D721Med (cell line): ENCODE results near the gene ERMP1.
"Not testable (repeated sequence)": the region's sequence is repeated elsewhere in the genome, so short reads cannot be mapped to it uniquely, and the experiment has no call there.

Experiments used
- DNase-seq: peaks from one replicate; pipeline ENCODE4 v3.0.0; 2011; ENCODE audit warnings: low spot score; ENCODE audit not compliant: insufficient read length
- FAIRE-seq: peaks from 2 replicates; lab custom pipeline; 2011; peaks lifted over from hg19 to GRCh38; lab: Jason Lieb, UNC
- TF ChIP-seq, protein P1 (sequence below): IDR thresholded peaks from 2 replicates; pipeline ENCODE4 v1.5.1; 2012; ENCODE audit warnings: mild to moderate bottlenecking, control low read depth; ENCODE audit not compliant: insufficient read depth; ENCODE audit errors: missing control alignments

ERMP1 gene

DNA sequence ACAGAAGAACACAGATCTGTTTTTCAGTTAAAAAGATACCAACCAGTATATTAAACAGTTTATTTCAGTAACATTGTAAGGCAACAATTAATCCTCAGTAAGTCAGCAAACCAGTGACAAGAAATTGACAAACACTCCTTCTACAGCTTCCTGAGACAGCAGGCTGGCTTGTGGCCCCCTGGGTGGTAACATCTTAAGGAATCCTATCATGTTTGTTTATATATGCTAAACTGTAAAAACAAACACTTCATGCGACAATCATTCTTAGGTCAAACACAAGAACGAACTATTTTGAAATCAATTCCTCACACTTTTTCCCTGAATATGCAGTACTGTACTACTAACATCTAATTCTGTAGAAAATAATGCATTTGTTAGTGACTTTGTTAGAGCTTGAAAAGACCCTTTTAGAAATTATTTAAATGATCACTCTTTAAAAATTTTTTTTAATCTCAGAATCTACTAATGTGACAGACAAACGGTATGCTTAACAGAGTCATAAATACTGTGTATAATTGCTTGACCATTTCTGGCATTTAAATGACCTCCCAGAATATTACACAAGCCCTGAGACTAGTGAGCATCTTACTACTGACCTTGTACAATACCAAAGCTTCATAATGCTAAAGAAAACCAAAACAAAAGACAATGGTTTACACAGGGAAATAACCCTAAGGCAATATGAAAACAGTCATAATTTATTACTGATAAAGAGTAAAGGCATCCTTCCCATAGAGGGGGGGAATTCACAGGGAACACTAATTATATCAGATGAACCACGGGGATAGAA lies 48.2 kb downstream of the ERMP1 start:
- no peak for FAIRE-seq
- no peak for DNase-seq
- TF ChIP-seq, protein P1, sequence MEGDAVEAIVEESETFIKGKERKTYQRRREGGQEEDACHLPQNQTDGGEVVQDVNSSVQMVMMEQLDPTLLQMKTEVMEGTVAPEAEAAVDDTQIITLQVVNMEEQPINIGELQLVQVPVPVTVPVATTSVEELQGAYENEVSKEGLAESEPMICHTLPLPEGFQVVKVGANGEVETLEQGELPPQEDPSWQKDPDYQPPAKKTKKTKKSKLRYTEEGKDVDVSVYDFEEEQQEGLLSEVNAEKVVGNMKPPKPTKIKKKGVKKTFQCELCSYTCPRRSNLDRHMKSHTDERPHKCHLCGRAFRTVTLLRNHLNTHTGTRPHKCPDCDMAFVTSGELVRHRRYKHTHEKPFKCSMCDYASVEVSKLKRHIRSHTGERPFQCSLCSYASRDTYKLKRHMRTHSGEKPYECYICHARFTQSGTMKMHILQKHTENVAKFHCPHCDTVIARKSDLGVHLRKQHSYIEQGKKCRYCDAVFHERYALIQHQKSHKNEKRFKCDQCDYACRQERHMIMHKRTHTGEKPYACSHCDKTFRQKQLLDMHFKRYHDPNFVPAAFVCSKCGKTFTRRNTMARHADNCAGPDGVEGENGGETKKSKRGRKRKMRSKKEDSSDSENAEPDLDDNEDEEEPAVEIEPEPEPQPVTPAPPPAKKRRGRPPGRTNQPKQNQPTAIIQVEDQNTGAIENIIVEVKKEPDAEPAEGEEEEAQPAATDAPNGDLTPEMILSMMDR = no peak

DNA sequence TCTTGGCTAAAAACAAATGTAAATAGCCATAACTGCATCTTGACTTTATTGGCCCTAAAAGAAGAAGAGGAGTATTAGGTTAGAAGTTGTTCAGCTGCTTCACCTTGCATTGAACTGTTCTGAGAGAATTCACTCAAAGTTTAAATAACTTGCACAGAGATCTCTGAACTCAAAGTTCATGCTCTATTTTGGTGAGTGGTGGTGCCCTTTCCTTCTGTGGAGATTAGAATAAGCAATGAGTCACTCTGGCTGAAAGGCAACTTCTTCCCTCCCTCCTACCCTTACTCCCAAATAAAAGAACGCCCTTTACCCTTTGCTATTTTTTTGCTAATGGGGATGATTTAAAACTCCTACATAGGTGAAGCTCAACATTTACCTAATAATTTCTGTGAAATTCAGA lies 48.9 kb downstream of the ERMP1 start:
- TF ChIP-seq, protein P1 = no peak
- DNase-seq (no peak), FAIRE-seq (no peak)

DNA sequence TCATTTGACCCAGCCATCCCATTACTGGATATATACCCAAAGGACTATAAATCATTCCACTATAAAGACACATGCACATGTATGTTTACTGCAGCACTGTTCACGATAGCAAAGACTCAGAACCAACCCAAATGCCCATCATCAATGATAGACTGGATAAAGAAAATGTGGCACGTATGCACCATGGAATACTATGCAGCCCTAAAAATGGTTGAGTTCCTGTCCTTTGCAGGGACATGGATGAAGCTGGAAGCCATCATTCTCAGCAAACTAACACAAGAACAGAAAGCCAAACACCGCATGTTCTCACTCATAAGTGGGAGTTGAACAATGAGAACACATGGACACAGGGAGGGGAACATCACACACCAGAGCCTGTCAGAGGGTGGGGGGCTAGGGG lies 49.5 kb downstream of the ERMP1 start:
- FAIRE-seq, DNase-seq: not testable (repeated sequence)

DNA sequence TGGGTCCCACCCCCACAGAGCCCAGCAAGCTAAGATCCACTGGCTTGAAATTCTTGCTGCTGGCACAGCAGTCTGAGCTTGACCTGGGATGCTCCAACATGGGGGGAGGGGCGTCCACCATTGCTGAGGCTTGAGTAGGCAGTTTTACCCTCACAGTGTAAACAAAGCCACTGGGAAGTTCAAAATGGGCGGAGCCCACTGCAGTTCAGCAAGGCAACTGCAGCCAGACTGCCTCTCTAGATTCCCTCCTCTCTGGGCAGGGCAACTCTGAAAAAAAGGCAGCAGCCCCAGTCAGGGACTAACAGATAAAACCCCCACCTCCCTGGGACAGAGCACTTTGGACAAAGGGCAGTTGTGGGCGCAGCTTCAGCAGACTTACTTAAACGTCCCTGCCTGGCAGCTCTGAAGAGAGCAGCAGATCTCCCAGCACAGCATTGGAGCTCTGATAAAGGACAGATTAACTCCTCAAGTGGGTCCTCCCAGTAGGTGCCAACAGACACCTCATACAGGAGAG lies 53.2 kb downstream of the ERMP1 start:
- DNase-seq, FAIRE-seq: not testable (repeated sequence)

DNA sequence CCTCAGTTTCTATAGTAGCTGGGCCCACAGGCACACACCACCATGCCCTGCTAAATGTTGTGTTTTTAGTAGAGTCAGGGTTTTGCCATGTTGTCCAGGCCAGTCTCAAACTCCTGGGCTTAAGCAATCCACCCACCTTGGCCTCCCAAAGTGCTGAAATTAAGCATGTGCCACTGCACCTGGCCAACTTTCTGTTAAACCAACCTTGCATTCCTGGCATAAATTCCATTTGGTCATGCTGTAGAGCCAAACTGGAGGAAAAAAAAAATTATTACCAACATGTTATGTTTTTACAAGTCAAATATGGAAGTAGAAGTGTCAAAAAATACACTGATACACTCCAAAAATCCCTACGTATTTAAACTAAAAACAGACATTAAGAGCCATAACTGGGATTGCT lies 54.1 kb downstream of the ERMP1 start:
- FAIRE-seq (no peak), DNase-seq (no peak)
- TF ChIP-seq, protein P1 = no peak

DNA sequence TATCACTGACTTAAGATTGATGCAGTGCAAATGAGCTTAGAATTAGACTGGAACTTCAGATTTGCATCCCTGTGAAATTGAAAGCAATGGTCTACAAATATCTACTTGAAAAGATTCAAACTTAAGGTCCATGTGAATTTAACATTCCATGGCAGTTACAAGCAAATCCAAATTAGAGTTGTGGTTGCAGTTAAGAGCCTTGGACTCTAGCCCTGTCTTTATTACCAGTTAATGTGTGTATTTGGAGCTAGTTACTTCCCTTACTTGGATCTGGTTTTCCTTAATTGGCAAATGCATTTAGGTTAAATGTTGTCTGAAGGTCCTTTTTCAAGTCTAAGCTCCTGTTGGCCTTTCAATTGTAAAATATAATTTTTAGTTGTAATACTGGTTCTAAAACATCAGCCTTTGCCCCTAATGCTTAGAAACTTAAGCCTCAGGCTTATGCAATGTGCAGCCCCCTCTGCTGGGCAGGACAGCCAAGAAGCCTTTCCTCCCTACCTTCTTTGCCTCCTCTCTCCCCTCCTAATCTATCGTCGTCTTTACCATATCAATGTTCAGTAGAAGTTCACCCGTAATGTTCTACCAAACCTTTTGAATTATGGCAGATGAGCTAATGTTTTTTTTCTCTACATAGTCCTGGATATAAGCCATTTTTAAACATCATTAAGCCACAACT lies 59.5 kb downstream of the ERMP1 start:
- FAIRE-seq = no peak
- TF ChIP-seq, protein P1 = peak; percentile 19

DNA sequence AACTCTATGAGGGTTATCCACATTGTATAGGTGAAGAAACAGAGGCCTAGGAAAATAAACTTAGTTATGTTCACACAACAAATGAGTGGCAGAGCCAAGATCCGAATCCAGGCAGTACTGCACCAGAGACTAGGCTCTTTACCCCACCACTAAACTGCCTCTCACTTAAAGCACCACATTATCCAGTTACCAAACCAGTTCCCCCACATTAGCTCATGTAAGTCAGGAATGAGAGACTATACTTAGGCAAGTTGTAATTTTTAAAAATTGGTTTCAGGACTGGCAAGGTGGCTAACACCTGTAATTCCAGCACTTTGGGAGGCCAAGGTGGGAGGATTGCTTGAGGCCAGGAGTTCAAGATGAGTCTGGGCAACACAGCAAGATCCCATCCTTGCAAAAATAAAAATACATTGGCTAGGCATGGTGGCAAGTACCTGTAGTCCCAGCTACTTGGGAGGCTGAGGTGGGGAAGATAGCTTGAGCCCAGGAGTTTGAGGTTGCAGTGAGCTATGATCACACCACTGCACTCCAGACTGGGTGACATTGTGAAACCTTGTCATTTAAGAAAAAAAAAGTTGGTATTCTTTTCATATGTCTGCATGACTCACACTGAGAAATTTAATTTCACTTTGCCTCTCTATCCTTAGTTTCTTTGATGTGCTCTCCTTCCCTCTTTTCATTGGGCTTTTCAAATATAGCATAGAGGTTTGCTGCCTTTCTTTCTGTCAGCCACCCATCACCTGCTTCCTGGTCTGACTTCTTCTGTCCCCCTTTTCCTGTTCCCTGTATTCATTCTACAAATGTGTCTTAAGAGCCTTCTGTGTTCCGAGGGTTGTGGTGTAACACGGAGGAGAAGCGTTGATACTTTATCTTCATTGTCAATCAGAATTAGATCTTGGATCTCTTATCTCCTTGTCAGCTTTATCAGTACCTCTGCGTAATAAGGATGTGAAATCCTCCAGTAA lies 64.7 kb downstream of the ERMP1 start:
- no peak for DNase-seq
- FAIRE-seq = no peak

More for the DNA sequence above, 59.5 kb downstream of the ERMP1 start:
- no peak for DNase-seq

More for the DNA sequence above, 64.7 kb downstream of the ERMP1 start:
- TF ChIP-seq, protein P1 = no peak
